HEK293 (cell line): ENCODE data around the gene ZSCAN20.

ENCODE experiments used
- CTCF ChIA-PET: fragments of 350-600 bp; formaldehyde crosslinking; extraction: SDS; loops from one replicate; lab custom pipeline; 2021; ENCODE audit warnings: antibody characterized with exemption; lab: Yijun Ruan, JAX
- POLR2A ChIA-PET: fragments of 300-600 bp; formaldehyde crosslinking; extraction: SDS; loops from one replicate; lab custom pipeline; 2020; ENCODE audit warnings: antibody characterized with exemption, inconsistent platforms; lab: Yijun Ruan, JAX
- H3K27ac ChIP-seq: fragments of 200-500 bp; sonication (Bioruptor generic); 2 replicates; pipeline ENCODE4 v1.5.1; 2014; ENCODE audit warnings: low read depth, low read length, control low read depth, inconsistent platforms; ENCODE audit errors: extremely low read depth
- H3K36me3 ChIP-seq, 2 experiments: fragments of 200-500 bp in 1 of 2; sonication (Bioruptor generic) in 1 of 2; 1 replicate in 1 of 2; 2 replicates in 1 of 2; pipeline ENCODE4 v1.5.1; 2014 to 2017; ENCODE audit warnings: inconsistent platforms in 2 of 2, low read length in 2 of 2; ENCODE audit not compliant: control insufficient read depth in 2 of 2, insufficient read depth in 1 of 2
- H3K4me1 ChIP-seq: fragments of 200-500 bp; sonication (Bioruptor generic); 2 replicates; pipeline ENCODE4 v1.5.1; 2014; ENCODE audit warnings: mild to moderate bottlenecking, low read length, inconsistent platforms; ENCODE audit not compliant: control insufficient read depth, insufficient read depth
- H3K4me3 ChIP-seq: 2 replicates; pipeline ENCODE4 v1.5.1; 2011; ENCODE audit warnings: low read depth, mild to moderate bottlenecking, control low read depth, low read length, moderate library complexity
- H3K9me3 ChIP-seq: fragments of 200-500 bp; sonication (Bioruptor generic); 2 replicates; pipeline ENCODE4 v1.5.1; 2014; ENCODE audit warnings: low read depth, low read length, inconsistent platforms; ENCODE audit not compliant: control insufficient read depth, insufficient read depth
- RBAK ChIP-seq: fragments of 450-650 bp; formaldehyde crosslinking; IDR thresholded peaks from 2 replicates; pipeline ENCODE4 v1.5.1; 2016; ENCODE audit warnings: missing biosample characterization, missing genetic modification characterization
- YY2 ChIP-seq: fragments of 450-650 bp; formaldehyde crosslinking; IDR thresholded peaks from 2 replicates; pipeline ENCODE4 v1.5.1; 2016; ENCODE audit warnings: missing biosample characterization, missing genetic modification characterization
- ZBTB7A ChIP-seq: fragments of 450-650 bp; formaldehyde crosslinking; IDR thresholded peaks from 2 replicates; pipeline ENCODE4 v1.5.1; 2016; ENCODE audit warnings: low read depth, missing biosample characterization, missing genetic modification characterization
- ZFP41 ChIP-seq: fragments of 450-650 bp; formaldehyde crosslinking; IDR thresholded peaks from 2 replicates; pipeline ENCODE4 v1.5.1; 2016; ENCODE audit warnings: missing biosample characterization, missing genetic modification characterization, borderline replicate concordance
- ZFP69B ChIP-seq: fragments of 450-650 bp; formaldehyde crosslinking; IDR thresholded peaks from 2 replicates; pipeline ENCODE4 v1.5.1; 2016; ENCODE audit warnings: missing biosample characterization, missing genetic modification characterization
- ZNF121 ChIP-seq: fragments of 450-650 bp; formaldehyde crosslinking; IDR thresholded peaks from 2 replicates; pipeline ENCODE4 v1.5.1; 2016; ENCODE audit warnings: missing biosample characterization, missing genetic modification characterization
- ZNF18 ChIP-seq: fragments of 450-650 bp; formaldehyde crosslinking; IDR thresholded peaks from 2 replicates; pipeline ENCODE4 v1.5.1; 2016; ENCODE audit warnings: missing biosample characterization, missing genetic modification characterization
- ZNF184 ChIP-seq: fragments of 450-650 bp; IDR thresholded peaks from 2 replicates; pipeline ENCODE4 v1.5.1; 2018; ENCODE audit warnings: missing biosample characterization, mild to moderate bottlenecking, missing genetic modification characterization
- ZNF214 ChIP-seq: fragments of 450-650 bp; formaldehyde crosslinking; IDR thresholded peaks from 2 replicates; pipeline ENCODE4 v1.5.1; 2017; ENCODE audit warnings: missing biosample characterization, mild to moderate bottlenecking, missing genetic modification characterization, borderline replicate concordance
- ZNF324 ChIP-seq: fragments of 450-650 bp; formaldehyde crosslinking; IDR thresholded peaks from 2 replicates; pipeline ENCODE4 v1.5.1; 2016; ENCODE audit warnings: missing biosample characterization, missing genetic modification characterization
- ZNF48 ChIP-seq: fragments of 450-650 bp; formaldehyde crosslinking; IDR thresholded peaks from 2 replicates; pipeline ENCODE4 v1.5.1; 2016; ENCODE audit warnings: missing biosample characterization, missing genetic modification characterization
- ZNF518A ChIP-seq: fragments of 450-650 bp; formaldehyde crosslinking; conservative IDR thresholded peaks from 2 replicates; pipeline ENCODE4 v1.5.1; 2016; ENCODE audit warnings: low read depth, missing biosample characterization, missing genetic modification characterization
- ZNF544 ChIP-seq: fragments of 450-650 bp; formaldehyde crosslinking; IDR thresholded peaks from 2 replicates; pipeline ENCODE4 v1.5.0; 2017; ENCODE audit warnings: missing biosample characterization, missing genetic modification characterization
- ZNF596 ChIP-seq: fragments of 450-650 bp; IDR thresholded peaks from 2 replicates; pipeline ENCODE4 v1.5.0; 2018; ENCODE audit warnings: missing biosample characterization, mild to moderate bottlenecking, missing genetic modification characterization, moderate library complexity
- ZNF692 ChIP-seq: fragments of 450-650 bp; formaldehyde crosslinking; IDR thresholded peaks from 2 replicates; pipeline ENCODE4 v1.5.1; 2016; ENCODE audit warnings: missing biosample characterization, missing genetic modification characterization
- ZSCAN18 ChIP-seq: fragments of 450-650 bp; formaldehyde crosslinking; IDR thresholded peaks from 2 replicates; pipeline ENCODE4 v1.5.1; 2016; ENCODE audit warnings: missing biosample characterization, missing genetic modification characterization
- ZXDB ChIP-seq: fragments of 450-650 bp; formaldehyde crosslinking; IDR thresholded peaks from 2 replicates; pipeline ENCODE4 v1.5.1; 2016; ENCODE audit warnings: missing biosample characterization, missing genetic modification characterization
- TF ChIP-seq, protein P1 (sequence below): fragments of 450-650 bp; formaldehyde crosslinking; conservative IDR thresholded peaks from 2 replicates; pipeline ENCODE4 v1.5.1; 2016; ENCODE audit warnings: low read depth, missing biosample characterization, missing genetic modification characterization

The ZSCAN20 gene

GRCh38 chr1:33516891-33517567, 44.6 kb downstream of the ZSCAN20 start:
- Histone ChIP-seq H3K4me3 (no peak overlapping the region), H3K4me1 (no peaks in the 10 kb centered on the region), H3K27ac (no peak overlapping the region), H3K36me3 (no peaks in the 10 kb centered on the region), H3K9me3 (no peaks in the 10 kb centered on the region)
- CTCF ChIA-PET: no interaction called here
- POLR2A ChIA-PET: no interaction called here
- TF ChIP-seq ZNF596 (tag by site-specific recombination) (no peak), RBAK (tag by site-specific recombination) (no peak), ZNF214 (tag by site-specific recombination) (no peak), ZNF518A (tag by site-specific recombination) (no peak), ZBTB7A (tag by site-specific recombination) (no peak), YY2 (no peak), ZFP69B (tag by site-specific recombination) (no peak), ZNF692 (no peak), ZNF18 (tag by site-specific recombination) (no peak), ZNF121 (tag by site-specific recombination) (no peak), ZSCAN18 (tag by site-specific recombination) (no peak), ZNF324 (tag by site-specific recombination) (no peak), ZNF184 (tag by site-specific recombination) (no peak), ZNF544 (tag by site-specific recombination) (no peak), ZXDB (no peak), ZNF48 (no peak), ZFP41 (no peak)
- TF ChIP-seq, protein P1, sequence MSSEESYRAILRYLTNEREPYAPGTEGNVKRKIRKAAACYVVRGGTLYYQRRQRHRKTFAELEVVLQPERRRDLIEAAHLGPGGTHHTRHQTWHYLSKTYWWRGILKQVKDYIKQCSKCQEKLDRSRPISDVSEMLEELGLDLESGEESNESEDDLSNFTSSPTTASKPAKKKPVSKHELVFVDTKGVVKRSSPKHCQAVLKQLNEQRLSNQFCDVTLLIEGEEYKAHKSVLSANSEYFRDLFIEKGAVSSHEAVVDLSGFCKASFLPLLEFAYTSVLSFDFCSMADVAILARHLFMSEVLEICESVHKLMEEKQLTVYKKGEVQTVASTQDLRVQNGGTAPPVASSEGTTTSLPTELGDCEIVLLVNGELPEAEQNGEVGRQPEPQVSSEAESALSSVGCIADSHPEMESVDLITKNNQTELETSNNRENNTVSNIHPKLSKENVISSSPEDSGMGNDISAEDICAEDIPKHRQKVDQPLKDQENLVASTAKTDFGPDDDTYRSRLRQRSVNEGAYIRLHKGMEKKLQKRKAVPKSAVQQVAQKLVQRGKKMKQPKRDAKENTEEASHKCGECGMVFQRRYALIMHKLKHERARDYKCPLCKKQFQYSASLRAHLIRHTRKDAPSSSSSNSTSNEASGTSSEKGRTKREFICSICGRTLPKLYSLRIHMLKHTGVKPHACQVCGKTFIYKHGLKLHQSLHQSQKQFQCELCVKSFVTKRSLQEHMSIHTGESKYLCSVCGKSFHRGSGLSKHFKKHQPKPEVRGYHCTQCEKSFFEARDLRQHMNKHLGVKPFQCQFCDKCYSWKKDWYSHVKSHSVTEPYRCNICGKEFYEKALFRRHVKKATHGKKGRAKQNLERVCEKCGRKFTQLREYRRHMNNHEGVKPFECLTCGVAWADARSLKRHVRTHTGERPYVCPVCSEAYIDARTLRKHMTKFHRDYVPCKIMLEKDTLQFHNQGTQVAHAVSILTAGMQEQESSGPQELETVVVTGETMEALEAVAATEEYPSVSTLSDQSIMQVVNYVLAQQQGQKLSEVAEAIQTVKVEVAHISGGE (tag by site-specific recombination): no peak
- TF ChIP-seq, all 188 proteins: peak for 0
